ENCODE data around the gene UPK2. TPM values are rescaled to one million over a fixed set of nuclear protein-coding genes. Genes with fewer than 3 reads are reported as not detected.

UPK2 gene
- total and polyA plus RNA-seq, 2 of the 13 experiments (the other 11 are each of a cell fraction or from before 2014, with no cell fraction given) = not detected

DNA sequence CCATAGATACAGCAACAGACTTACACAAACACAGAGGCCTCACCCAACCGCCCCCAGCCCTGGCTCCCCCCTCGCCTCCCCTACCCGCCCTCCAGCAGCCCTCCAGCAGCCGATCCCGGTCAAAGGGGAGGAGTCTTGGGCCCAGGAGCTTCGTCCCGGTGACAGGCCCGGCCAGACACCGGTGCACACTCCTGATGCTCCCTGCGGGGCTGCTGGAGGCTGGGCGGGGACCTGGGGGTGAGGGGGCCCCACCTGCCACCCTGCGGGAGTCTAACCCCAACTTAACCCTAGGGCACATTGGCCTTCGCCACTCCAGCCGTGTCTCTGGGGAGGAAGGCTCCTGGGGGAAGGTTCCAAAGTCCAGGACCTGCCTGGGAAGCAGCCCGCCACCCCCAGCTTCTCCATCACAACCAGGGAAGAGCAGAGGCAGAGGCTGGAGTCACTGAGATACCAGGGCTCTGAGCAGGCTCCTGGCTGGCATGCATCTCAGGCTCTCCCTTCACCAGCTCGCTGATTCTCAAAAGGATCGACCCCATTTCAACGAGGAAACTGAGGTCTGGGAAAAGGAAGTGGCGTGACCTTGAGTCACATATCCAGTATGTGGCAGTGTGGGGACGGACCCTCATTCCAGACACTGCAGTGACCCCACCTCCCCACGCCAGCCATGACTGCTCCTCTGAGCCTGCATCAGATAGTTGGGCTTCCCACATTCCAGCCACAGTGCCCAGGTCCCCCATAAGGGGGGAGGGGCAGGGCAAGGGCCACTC, 44.8 kb upstream of the UPK2 start (continued):
- TF ChIP-seq MAZ (IDR thresholded peaks at IDR 0.05; ENCODE audit: borderline replicate concordance, low read depth, low read length) (0 out of 2 replicates have a peak, but pooled peaks have one; percentile 58), MAZ (CRISPR knock-in tag; IDR thresholded peaks at IDR 0.05; ENCODE audit: low read depth) (0 out of 2 replicates have a peak, but pooled peaks have one; percentile 17), NFYB (CRISPR knock-in tag; IDR thresholded peaks at IDR 0.05) (no peak), ZNF619 (CRISPR knock-in tag; IDR thresholded peaks at IDR 0.05) (0 out of 2 replicates have a peak, but pooled peaks have one; percentile 39), KLF13 (CRISPR knock-in tag; IDR thresholded peaks at IDR 0.05) (0 out of 2 replicates have a peak, but pooled peaks have one; percentile 35), HES4 (CRISPR knock-in tag; IDR thresholded peaks at IDR 0.05; ENCODE audit: borderline replicate concordance) (0 out of 2 replicates have a peak, but pooled peaks have one; percentile 25), SRSF1 (optimal IDR thresholded peaks at IDR 0.05; ENCODE audit: low read depth, low read length) (peak; percentile 24), SAP130 (CRISPR knock-in tag; IDR thresholded peaks at IDR 0.05; ENCODE audit: low read depth) (peak; percentile 52; the same call in 1 of the 2 replicates), CBFB (CRISPR knock-in tag; IDR thresholded peaks at IDR 0.05) (0 out of 2 replicates have a peak, but pooled peaks have one; percentile 18), SRSF4 (IDR thresholded peaks at IDR 0.05; ENCODE audit: low read depth, low read length, poor library complexity, severe bottlenecking) (no peak), EZH2 (conservative IDR thresholded peaks at IDR 0.05; ENCODE audit: low read depth, low read length) (no peak), HNRNPLL (IDR thresholded peaks at IDR 0.05; ENCODE audit: low read depth, low read length, poor library complexity, severe bottlenecking) (peak; percentile 15), KDM6A (CRISPR knock-in tag; IDR thresholded peaks at IDR 0.05; ENCODE audit: low read depth) (peak; percentile 33; the same call in 1 of the 2 replicates), AGO2 (optimal IDR thresholded peaks at IDR 0.05; ENCODE audit: low read depth, low read length) (peak; percentile 80), ZNF598 (CRISPR knock-in tag; IDR thresholded peaks at IDR 0.05; ENCODE audit: borderline replicate concordance) (no peak)
- TF ChIP-seq, protein P1, sequence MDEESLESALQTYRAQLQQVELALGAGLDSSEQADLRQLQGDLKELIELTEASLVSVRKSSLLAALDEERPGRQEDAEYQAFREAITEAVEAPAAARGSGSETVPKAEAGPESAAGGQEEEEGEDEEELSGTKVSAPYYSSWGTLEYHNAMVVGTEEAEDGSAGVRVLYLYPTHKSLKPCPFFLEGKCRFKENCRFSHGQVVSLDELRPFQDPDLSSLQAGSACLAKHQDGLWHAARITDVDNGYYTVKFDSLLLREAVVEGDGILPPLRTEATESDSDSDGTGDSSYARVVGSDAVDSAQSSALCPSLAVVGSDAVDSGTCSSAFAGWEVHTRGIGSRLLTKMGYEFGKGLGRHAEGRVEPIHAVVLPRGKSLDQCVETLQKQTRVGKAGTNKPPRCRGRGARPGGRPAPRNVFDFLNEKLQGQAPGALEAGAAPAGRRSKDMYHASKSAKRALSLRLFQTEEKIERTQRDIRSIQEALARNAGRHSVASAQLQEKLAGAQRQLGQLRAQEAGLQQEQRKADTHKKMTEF (CRISPR knock-in tag; IDR thresholded peaks at IDR 0.05) = 0 out of 2 replicates have a peak, but pooled peaks have one; percentile 29
- TF ChIP-seq, protein P2, sequence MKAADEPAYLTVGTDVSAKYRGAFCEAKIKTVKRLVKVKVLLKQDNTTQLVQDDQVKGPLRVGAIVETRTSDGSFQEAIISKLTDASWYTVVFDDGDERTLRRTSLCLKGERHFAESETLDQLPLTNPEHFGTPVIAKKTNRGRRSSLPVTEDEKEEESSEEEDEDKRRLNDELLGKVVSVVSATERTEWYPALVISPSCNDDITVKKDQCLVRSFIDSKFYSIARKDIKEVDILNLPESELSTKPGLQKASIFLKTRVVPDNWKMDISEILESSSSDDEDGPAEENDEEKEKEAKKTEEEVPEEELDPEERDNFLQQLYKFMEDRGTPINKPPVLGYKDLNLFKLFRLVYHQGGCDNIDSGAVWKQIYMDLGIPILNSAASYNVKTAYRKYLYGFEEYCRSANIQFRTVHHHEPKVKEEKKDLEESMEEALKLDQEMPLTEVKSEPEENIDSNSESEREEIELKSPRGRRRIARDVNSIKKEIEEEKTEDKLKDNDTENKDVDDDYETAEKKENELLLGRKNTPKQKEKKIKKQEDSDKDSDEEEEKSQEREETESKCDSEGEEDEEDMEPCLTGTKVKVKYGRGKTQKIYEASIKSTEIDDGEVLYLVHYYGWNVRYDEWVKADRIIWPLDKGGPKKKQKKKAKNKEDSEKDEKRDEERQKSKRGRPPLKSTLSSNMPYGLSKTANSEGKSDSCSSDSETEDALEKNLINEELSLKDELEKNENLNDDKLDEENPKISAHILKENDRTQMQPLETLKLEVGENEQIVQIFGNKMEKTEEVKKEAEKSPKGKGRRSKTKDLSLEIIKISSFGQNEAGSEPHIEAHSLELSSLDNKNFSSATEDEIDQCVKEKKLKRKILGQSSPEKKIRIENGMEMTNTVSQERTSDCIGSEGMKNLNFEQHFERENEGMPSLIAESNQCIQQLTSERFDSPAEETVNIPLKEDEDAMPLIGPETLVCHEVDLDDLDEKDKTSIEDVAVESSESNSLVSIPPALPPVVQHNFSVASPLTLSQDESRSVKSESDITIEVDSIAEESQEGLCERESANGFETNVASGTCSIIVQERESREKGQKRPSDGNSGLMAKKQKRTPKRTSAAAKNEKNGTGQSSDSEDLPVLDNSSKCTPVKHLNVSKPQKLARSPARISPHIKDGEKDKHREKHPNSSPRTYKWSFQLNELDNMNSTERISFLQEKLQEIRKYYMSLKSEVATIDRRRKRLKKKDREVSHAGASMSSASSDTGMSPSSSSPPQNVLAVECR (CRISPR knock-in tag; IDR thresholded peaks at IDR 0.05; ENCODE audit: borderline replicate concordance) = peak; percentile 65
- TF ChIP-seq, protein P3, sequence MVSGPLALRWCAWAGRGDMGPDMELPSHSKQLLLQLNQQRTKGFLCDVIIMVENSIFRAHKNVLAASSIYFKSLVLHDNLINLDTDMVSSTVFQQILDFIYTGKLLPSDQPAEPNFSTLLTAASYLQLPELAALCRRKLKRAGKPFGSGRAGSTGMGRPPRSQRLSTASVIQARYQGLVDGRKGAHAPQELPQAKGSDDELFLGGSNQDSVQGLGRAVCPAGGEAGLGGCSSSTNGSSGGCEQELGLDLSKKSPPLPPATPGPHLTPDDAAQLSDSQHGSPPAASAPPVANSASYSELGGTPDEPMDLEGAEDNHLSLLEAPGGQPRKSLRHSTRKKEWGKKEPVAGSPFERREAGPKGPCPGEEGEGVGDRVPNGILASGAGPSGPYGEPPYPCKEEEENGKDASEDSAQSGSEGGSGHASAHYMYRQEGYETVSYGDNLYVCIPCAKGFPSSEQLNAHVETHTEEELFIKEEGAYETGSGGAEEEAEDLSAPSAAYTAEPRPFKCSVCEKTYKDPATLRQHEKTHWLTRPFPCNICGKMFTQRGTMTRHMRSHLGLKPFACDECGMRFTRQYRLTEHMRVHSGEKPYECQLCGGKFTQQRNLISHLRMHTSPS (CRISPR knock-in tag; IDR thresholded peaks at IDR 0.05; ENCODE audit: low read depth) = 0 out of 2 replicates have a peak, but pooled peaks have one; percentile 59
- TF ChIP-seq, protein P4, sequence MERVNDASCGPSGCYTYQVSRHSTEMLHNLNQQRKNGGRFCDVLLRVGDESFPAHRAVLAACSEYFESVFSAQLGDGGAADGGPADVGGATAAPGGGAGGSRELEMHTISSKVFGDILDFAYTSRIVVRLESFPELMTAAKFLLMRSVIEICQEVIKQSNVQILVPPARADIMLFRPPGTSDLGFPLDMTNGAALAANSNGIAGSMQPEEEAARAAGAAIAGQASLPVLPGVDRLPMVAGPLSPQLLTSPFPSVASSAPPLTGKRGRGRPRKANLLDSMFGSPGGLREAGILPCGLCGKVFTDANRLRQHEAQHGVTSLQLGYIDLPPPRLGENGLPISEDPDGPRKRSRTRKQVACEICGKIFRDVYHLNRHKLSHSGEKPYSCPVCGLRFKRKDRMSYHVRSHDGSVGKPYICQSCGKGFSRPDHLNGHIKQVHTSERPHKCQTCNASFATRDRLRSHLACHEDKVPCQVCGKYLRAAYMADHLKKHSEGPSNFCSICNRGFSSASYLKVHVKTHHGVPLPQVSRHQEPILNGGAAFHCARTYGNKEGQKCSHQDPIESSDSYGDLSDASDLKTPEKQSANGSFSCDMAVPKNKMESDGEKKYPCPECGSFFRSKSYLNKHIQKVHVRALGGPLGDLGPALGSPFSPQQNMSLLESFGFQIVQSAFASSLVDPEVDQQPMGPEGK (CRISPR knock-in tag; IDR thresholded peaks at IDR 0.05) = peak; percentile 94

Data from HepG2 (cell line).